ENCODE measurements around the gene JPT2.

- TF ChIP-seq CTCF (IDR thresholded peaks at IDR 0.05 in 8 of 11, conservative IDR thresholded peaks at IDR 0.05 in 3 of 11) = no peak
- no peak for TF ChIP-seq POLR2AphosphoS5 (IDR thresholded peaks at IDR 0.05)
- TF ChIP-seq POLR2A (IDR thresholded peaks at IDR 0.05) = no peak
These were observed 39.3 kb upstream of the JPT2 start for GRCh38 chr16:1638757-1639156.
